Nephron (organoid): Measurements from ENCODE around the gene MLPH.

Source experiments
- H3K27ac Mint-ChIP-seq, 3 experiments: 2 replicates each; pipeline ENCODE4 v1.8.0; 2020; ENCODE audit warnings: mixed read lengths in 3 of 3, mild to moderate bottlenecking in 2 of 3, moderate library complexity in 1 of 3
- H3K27me3 Mint-ChIP-seq: 2 replicates; pipeline ENCODE4 v1.8.0; 2021; ENCODE audit warnings: low read depth, mild to moderate bottlenecking, moderate library complexity, mixed read lengths
- H3K36me3 Mint-ChIP-seq: 2 replicates; pipeline ENCODE4 v1.8.0; 2020; ENCODE audit warnings: low read depth, mixed read lengths
- H3K4me1 Mint-ChIP-seq: 2 replicates; pipeline ENCODE4 v1.8.0; 2020; ENCODE audit warnings: mixed read lengths
- H3K4me3 Mint-ChIP-seq, 3 experiments: 2 replicates each; pipeline ENCODE4 v1.8.0; 2020; ENCODE audit warnings: mild to moderate bottlenecking in 3 of 3, mixed read lengths in 3 of 3, moderate library complexity in 2 of 3
- H3K9me3 Mint-ChIP-seq: 2 replicates; pipeline ENCODE4 v1.8.0; 2020; ENCODE audit warnings: mixed read lengths
- CTCF ChIP-seq, 3 experiments: fragments of 200-600 bp; sonication (generic); IDR thresholded peaks; one replicate each; pipeline ENCODE4 v1.5.0; 2021; ENCODE audit warnings: antibody characterized with exemption in 3 of 3; ENCODE audit not compliant: unreplicated experiment in 3 of 3

Gene MLPH

GRCh38 chr2:237585590-237586221 lies 98.7 kb downstream of the MLPH start:
- Mint-ChIP-seq H3K9me3 (no peaks in the 10 kb centered on the region), H3K4me3 (no peak overlapping the region)
- no peak for TF ChIP-seq CTCF (IDR thresholded peaks at IDR 0.05; ENCODE audit: unreplicated experiment in 3 of 3)

GRCh38 chr2:237588044-237588696 lies 101.1 kb downstream of the MLPH start:
- H3K27me3 Mint-ChIP-seq: no peaks in the 10 kb centered on the region
- peak overlapping the region in 1 of 3 experiments; percentile 56 for H3K27ac Mint-ChIP-seq
- H3K4me1 Mint-ChIP-seq: peaks cover 34% of the 10 kb centered on the region
- H3K4me3 Mint-ChIP-seq: no peak overlapping the region
- no peak for TF ChIP-seq CTCF (IDR thresholded peaks at IDR 0.05; ENCODE audit: unreplicated experiment in 3 of 3)
- no peaks in the 10 kb centered on the region for H3K9me3 Mint-ChIP-seq
- H3K36me3 Mint-ChIP-seq: peaks cover 3% of the 10 kb centered on the region

More at GRCh38 chr2:237585590-237586221, 98.7 kb downstream of the MLPH start:
- Mint-ChIP-seq H3K27ac (no peak overlapping the region), H3K4me1 (peaks cover 36% of the 10 kb centered on the region), H3K36me3 (peaks cover 3% of the 10 kb centered on the region), H3K27me3 (no peaks in the 10 kb centered on the region)

- H3K27me3 Mint-ChIP-seq: peaks cover 4% of the 10 kb centered on the region
- H3K36me3 Mint-ChIP-seq: peaks cover 3% of the 10 kb centered on the region
Observed at GRCh38 chr2:237590272-237591140, 103.5 kb downstream of the MLPH start, which contains the start of gene RAB17. Gene RAB17, minus strand, starts transcription at chr2:237590734. Its CDS starts 4,580 bp downstream, at chr2:237586154.

GRCh38 chr2:237591141-237591881 lies 104.3 kb downstream of the MLPH start:
- H3K27me3 Mint-ChIP-seq: peaks cover 4% of the 10 kb centered on the region
- peak overlapping the region; percentile 38 to 89 (median 60) for H3K27ac Mint-ChIP-seq
- peaks cover 47% of the 10 kb centered on the region for H3K4me1 Mint-ChIP-seq
- TF ChIP-seq CTCF (IDR thresholded peaks at IDR 0.05; ENCODE audit: unreplicated experiment in 3 of 3): no peak
- peaks cover 3% of the 10 kb centered on the region for H3K36me3 Mint-ChIP-seq
- H3K9me3 Mint-ChIP-seq: no peaks in the 10 kb centered on the region
- peak overlapping the region in 2 of 3 experiments; percentile 14 to 46 for H3K4me3 Mint-ChIP-seq

More at GRCh38 chr2:237590272-237591140, 103.5 kb downstream of the MLPH start, which contains the start of gene RAB17:
- peak within 1 kb of the TSS; percentile 42 to 52 (median 46) for H3K4me3 Mint-ChIP-seq
- no peak for TF ChIP-seq CTCF (IDR thresholded peaks at IDR 0.05; ENCODE audit: unreplicated experiment in 3 of 3)
- no peaks in the 10 kb centered on the region for H3K9me3 Mint-ChIP-seq
- peak within 1 kb of the TSS; percentile 38 to 89 (median 68) for H3K27ac Mint-ChIP-seq
- peaks cover 49% of the 10 kb centered on the region for H3K4me1 Mint-ChIP-seq

GRCh38 chr2:237592425-237592980 lies 105.5 kb downstream of the MLPH start:
- Mint-ChIP-seq H3K27me3 (peaks cover 4% of the 10 kb centered on the region), H3K36me3 (no peaks in the 10 kb centered on the region), H3K9me3 (no peaks in the 10 kb centered on the region), H3K4me1 (peaks cover 35% of the 10 kb centered on the region), H3K4me3 (no peak overlapping the region), H3K27ac (no peak overlapping the region)
- no peak for TF ChIP-seq CTCF (IDR thresholded peaks at IDR 0.05; ENCODE audit: unreplicated experiment in 3 of 3)
